Astrocyte (in vitro differentiated cells and primary cell): ENCODE data around the gene MTHFSD. TPM values are rescaled to one million over a fixed set of nuclear protein-coding genes. Genes with fewer than 3 reads are reported as not detected.

Source experiments
- DNase-seq: peaks from one replicate; pipeline ENCODE4 v3.0.0-alpha.2; 2010; ENCODE audit warnings: low read depth
- FAIRE-seq: peaks from 2 replicates; lab custom pipeline; 2011; peaks lifted over from hg19 to GRCh38; lab: Jason Lieb, UNC
- H2AFZ ChIP-seq: 2 replicates; pipeline ENCODE4 v1.6.0; 2012; ENCODE audit warnings: low read depth, low read length, inconsistent platforms
- H3K27ac ChIP-seq: 2 replicates; pipeline ENCODE4 v1.5.1; 2011; ENCODE audit warnings: low read depth, low read length, inconsistent platforms
- H3K27me3 ChIP-seq: 2 replicates; pipeline ENCODE4 v1.6.0; 2011; ENCODE audit warnings: low read length, inconsistent platforms; ENCODE audit not compliant: insufficient read depth
- H3K36me3 ChIP-seq: 2 replicates; pipeline ENCODE4 v1.5.1; 2011; ENCODE audit warnings: low read length, inconsistent platforms; ENCODE audit not compliant: insufficient read depth
- H3K4me1 ChIP-seq: 2 replicates; pipeline ENCODE4 v1.5.1; 2011; ENCODE audit warnings: low read length, inconsistent platforms; ENCODE audit not compliant: insufficient read depth
- H3K4me2 ChIP-seq: 2 replicates; pipeline ENCODE4 v1.6.0; 2012; ENCODE audit warnings: low read length, inconsistent platforms
- H3K4me3 ChIP-seq: 2 replicates; pipeline ENCODE4 v1.5.1; 2011; ENCODE audit warnings: low read depth, mild to moderate bottlenecking, low read length, inconsistent platforms; ENCODE audit not compliant: insufficient read depth
- H3K79me2 ChIP-seq: 2 replicates; pipeline ENCODE4 v1.6.0; 2012; ENCODE audit warnings: mild to moderate bottlenecking, low read length, inconsistent platforms; ENCODE audit not compliant: insufficient read depth
- H3K9ac ChIP-seq: 2 replicates; pipeline ENCODE4 v1.6.0; 2012; ENCODE audit warnings: mild to moderate bottlenecking, low read length, inconsistent platforms
- H3K9me3 ChIP-seq: 2 replicates; pipeline ENCODE4 v1.5.1; 2012; ENCODE audit warnings: low read depth, mild to moderate bottlenecking, low read length, inconsistent platforms; ENCODE audit not compliant: insufficient read depth
- H4K20me1 ChIP-seq: 2 replicates; pipeline ENCODE4 v1.6.0; 2012; ENCODE audit warnings: low read length, inconsistent platforms; ENCODE audit not compliant: insufficient read depth
- H3K27ac Mint-ChIP-seq: one replicate; pipeline ENCODE4 v1.8.0; 2021; ENCODE audit warnings: mild to moderate bottlenecking, mixed read lengths; ENCODE audit not compliant: unreplicated experiment
- H3K27me3 Mint-ChIP-seq: one replicate; pipeline ENCODE4 v1.8.0; 2021; ENCODE audit warnings: low read depth, mixed read lengths; ENCODE audit not compliant: unreplicated experiment
- H3K36me3 Mint-ChIP-seq: one replicate; pipeline ENCODE4 v1.8.0; 2021; ENCODE audit warnings: low read depth, mixed read lengths; ENCODE audit not compliant: unreplicated experiment
- H3K4me1 Mint-ChIP-seq: one replicate; pipeline ENCODE4 v1.8.0; 2021; ENCODE audit warnings: low read depth, mixed read lengths; ENCODE audit not compliant: unreplicated experiment
- H3K4me3 Mint-ChIP-seq: one replicate; pipeline ENCODE4 v1.8.0; 2021; ENCODE audit warnings: mild to moderate bottlenecking, moderate library complexity, mixed read lengths; ENCODE audit not compliant: unreplicated experiment
- H3K9me3 Mint-ChIP-seq: one replicate; pipeline ENCODE4 v1.8.0; 2021; ENCODE audit warnings: mild to moderate bottlenecking, mixed read lengths; ENCODE audit not compliant: unreplicated experiment
- EZH2 ChIP-seq: IDR thresholded peaks from 2 replicates; pipeline ENCODE4 v1.6.1; 2012; ENCODE audit warnings: mild to moderate bottlenecking, low read length, inconsistent platforms; ENCODE audit not compliant: insufficient read depth
- total RNA-seq: library from RNA; stranded (reverse); gene quantifications from 2 replicates; pipeline ENCODE4 v1.2.1, GENCODE V29; 2021
- TF ChIP-seq, protein P1 (sequence below): IDR thresholded peaks from 2 replicates; pipeline ENCODE4 v1.5.1; 2011; ENCODE audit warnings: low read depth, mild to moderate bottlenecking, inconsistent platforms, low read length, moderate library complexity; ENCODE audit not compliant: insufficient read depth

MTHFSD gene
- total RNA-seq, 1 donor from 2014 or later: 15.6 TPM

- Histone ChIP-seq H2AFZ (no peak overlapping the region), H3K27ac (no peak overlapping the region), H3K4me1 (peaks cover 2% of the 10 kb centered on the region), H3K36me3 (peaks cover 15% of the 10 kb centered on the region), H3K4me3 (no peak overlapping the region), H3K79me2 (peaks cover 14% of the 10 kb centered on the region), H3K9ac (no peak overlapping the region), H3K4me2 (no peak overlapping the region), H4K20me1 (peaks cover 11% of the 10 kb centered on the region), H3K9me3 (no peaks in the 10 kb centered on the region), H3K27me3 (no peaks in the 10 kb centered on the region)
- FAIRE-seq: no peak
- H3K9me3 Mint-ChIP-seq: no peaks in the 10 kb centered on the region
- peaks cover 10% of the 10 kb centered on the region for H3K36me3 Mint-ChIP-seq
- H3K27me3 Mint-ChIP-seq: no peaks in the 10 kb centered on the region
- no peak for DNase-seq
- no peak overlapping the region for H3K4me3 Mint-ChIP-seq
- no peak for TF ChIP-seq EZH2
- TF ChIP-seq, protein P1, sequence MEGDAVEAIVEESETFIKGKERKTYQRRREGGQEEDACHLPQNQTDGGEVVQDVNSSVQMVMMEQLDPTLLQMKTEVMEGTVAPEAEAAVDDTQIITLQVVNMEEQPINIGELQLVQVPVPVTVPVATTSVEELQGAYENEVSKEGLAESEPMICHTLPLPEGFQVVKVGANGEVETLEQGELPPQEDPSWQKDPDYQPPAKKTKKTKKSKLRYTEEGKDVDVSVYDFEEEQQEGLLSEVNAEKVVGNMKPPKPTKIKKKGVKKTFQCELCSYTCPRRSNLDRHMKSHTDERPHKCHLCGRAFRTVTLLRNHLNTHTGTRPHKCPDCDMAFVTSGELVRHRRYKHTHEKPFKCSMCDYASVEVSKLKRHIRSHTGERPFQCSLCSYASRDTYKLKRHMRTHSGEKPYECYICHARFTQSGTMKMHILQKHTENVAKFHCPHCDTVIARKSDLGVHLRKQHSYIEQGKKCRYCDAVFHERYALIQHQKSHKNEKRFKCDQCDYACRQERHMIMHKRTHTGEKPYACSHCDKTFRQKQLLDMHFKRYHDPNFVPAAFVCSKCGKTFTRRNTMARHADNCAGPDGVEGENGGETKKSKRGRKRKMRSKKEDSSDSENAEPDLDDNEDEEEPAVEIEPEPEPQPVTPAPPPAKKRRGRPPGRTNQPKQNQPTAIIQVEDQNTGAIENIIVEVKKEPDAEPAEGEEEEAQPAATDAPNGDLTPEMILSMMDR: no peak
- H3K27ac Mint-ChIP-seq: no peak overlapping the region
- no peaks in the 10 kb centered on the region for H3K4me1 Mint-ChIP-seq
These were observed 5.8 kb downstream of the MTHFSD start for GRCh38 chr16:86549076-86549892.

DNA sequence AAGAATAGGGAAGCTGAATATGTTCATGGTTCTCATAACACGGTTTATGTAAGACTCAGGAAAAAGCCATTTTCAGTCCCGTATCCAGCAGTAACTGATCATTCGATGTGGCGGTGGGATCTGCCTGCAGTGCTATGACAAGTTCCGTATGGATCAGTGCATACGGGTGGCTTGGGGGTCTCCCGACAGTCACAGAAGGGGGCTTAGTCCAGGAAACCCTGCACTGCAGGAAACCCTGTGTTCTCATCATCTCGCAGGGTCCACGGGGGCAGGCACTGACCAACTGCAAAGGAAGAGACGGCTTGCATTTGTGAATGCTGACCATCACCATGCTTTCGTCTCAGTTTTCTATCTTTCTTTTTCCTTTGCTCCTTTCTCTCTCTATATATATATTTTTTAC is 7.7 kb downstream of the MTHFSD start:
- Histone ChIP-seq H3K4me3 (no peak overlapping the region), H2AFZ (no peak overlapping the region), H3K36me3 (peaks cover 17% of the 10 kb centered on the region), H3K4me2 (no peak overlapping the region), H4K20me1 (peaks cover 17% of the 10 kb centered on the region), H3K9me3 (no peaks in the 10 kb centered on the region), H3K9ac (no peak overlapping the region), H3K4me1 (no peaks in the 10 kb centered on the region), H3K79me2 (peaks cover 2% of the 10 kb centered on the region), H3K27me3 (no peaks in the 10 kb centered on the region), H3K27ac (no peak overlapping the region)
- FAIRE-seq: no peak
- DNase-seq: no peak
- H3K4me1 Mint-ChIP-seq: no peaks in the 10 kb centered on the region
- no peak overlapping the region for H3K4me3 Mint-ChIP-seq
- peaks cover 12% of the 10 kb centered on the region for H3K36me3 Mint-ChIP-seq
- no peak for TF ChIP-seq EZH2
- TF ChIP-seq, protein P1: no peak
- no peak overlapping the region for H3K27ac Mint-ChIP-seq
- no peaks in the 10 kb centered on the region for H3K9me3 Mint-ChIP-seq
- no peaks in the 10 kb centered on the region for H3K27me3 Mint-ChIP-seq

GRCh38 chr16:86546638-86547013 is 8.4 kb downstream of the MTHFSD start:
- no peaks in the 10 kb centered on the region for H3K27me3 Mint-ChIP-seq
- peaks cover 17% of the 10 kb centered on the region for H3K36me3 ChIP-seq
- no peak overlapping the region for H3K27ac ChIP-seq
- H4K20me1 ChIP-seq: peaks cover 17% of the 10 kb centered on the region
- peaks cover 12% of the 10 kb centered on the region for H3K36me3 Mint-ChIP-seq
- no peak overlapping the region for H3K4me2 ChIP-seq
- no peak overlapping the region for H3K4me3 ChIP-seq
- H3K9me3 ChIP-seq: no peaks in the 10 kb centered on the region
- peaks cover 2% of the 10 kb centered on the region for H3K79me2 ChIP-seq
- H3K4me3 Mint-ChIP-seq: no peak overlapping the region
- no peaks in the 10 kb centered on the region for H3K27me3 ChIP-seq
- H3K4me1 Mint-ChIP-seq: no peaks in the 10 kb centered on the region
- no peak overlapping the region for H2AFZ ChIP-seq
- DNase-seq: no peak
- H3K9me3 Mint-ChIP-seq: no peaks in the 10 kb centered on the region
- FAIRE-seq: no peak
- H3K9ac ChIP-seq: no peak overlapping the region
- no peaks in the 10 kb centered on the region for H3K4me1 ChIP-seq
- TF ChIP-seq EZH2: no peak
- TF ChIP-seq, protein P1: no peak
- H3K27ac Mint-ChIP-seq: no peak overlapping the region
